Ovary (tissue), 3 donors: ENCODE data around the gene SPOCK1.

Source experiments
- POLR2A ChIP-seq: fragments of 450-650 bp; IDR thresholded peaks from one replicate; pipeline ENCODE4 v1.6.1; 2017; ENCODE audit warnings: antibody characterized with exemption, mild to moderate bottlenecking, moderate library complexity
- TF ChIP-seq, protein P1 (sequence below), 3 donors: fragments of 450-650 bp in 2 of 3; fragments of 200-600 bp in 1 of 3; IDR thresholded peaks; one replicate each; pipeline versions ENCODE4 v1.5.1 to v1.8.0; 2016 to 2022; ENCODE audit warnings: antibody characterized with exemption in 3 of 3, mild to moderate bottlenecking in 1 of 3
- donor health status: DM: no; HTN: no; CAD: no.

DNA sequence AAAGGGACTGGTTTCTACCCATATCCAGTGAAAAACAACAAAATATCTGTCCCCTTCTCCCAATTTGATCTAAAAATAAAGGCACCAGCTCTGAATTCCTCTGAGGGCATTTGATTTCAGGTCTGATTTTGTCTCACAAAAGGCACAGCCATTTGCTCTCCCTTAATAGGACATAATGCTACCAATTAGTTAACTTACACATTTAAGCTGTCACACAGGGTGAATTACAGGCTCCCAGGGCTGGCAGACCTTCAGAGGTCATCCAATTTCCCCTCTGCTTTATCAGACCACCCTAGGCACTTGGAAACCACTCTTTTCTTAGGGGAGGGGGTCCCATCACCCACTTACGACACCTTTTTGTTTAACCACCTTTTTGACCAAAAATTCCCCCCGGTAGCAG lies 319.9 kb downstream of the SPOCK1 start:
- TF ChIP-seq, protein P1, sequence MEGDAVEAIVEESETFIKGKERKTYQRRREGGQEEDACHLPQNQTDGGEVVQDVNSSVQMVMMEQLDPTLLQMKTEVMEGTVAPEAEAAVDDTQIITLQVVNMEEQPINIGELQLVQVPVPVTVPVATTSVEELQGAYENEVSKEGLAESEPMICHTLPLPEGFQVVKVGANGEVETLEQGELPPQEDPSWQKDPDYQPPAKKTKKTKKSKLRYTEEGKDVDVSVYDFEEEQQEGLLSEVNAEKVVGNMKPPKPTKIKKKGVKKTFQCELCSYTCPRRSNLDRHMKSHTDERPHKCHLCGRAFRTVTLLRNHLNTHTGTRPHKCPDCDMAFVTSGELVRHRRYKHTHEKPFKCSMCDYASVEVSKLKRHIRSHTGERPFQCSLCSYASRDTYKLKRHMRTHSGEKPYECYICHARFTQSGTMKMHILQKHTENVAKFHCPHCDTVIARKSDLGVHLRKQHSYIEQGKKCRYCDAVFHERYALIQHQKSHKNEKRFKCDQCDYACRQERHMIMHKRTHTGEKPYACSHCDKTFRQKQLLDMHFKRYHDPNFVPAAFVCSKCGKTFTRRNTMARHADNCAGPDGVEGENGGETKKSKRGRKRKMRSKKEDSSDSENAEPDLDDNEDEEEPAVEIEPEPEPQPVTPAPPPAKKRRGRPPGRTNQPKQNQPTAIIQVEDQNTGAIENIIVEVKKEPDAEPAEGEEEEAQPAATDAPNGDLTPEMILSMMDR (IDR thresholded peaks at IDR 0.05): no peak
- no peak for TF ChIP-seq POLR2A
